HFF-Myc (cell line): ENCODE data around the gene HEATR5B.

ENCODE experiments used
- DNase-seq: peaks from one replicate; pipeline ENCODE4 v3.0.0-alpha.2; 2011; ENCODE audit warnings: low read depth; ENCODE audit errors: extremely low read depth
- H3K4me3 ChIP-seq: replicated peaks from 2 replicates; pipeline ENCODE4 v1.5.1; 2011; ENCODE audit warnings: low read depth, mild to moderate bottlenecking, control low read depth, low read length
- TF ChIP-seq, protein P1 (sequence below): IDR thresholded peaks from 2 replicates; pipeline ENCODE4 v1.5.1; 2012; ENCODE audit warnings: mild to moderate bottlenecking, low read depth, low read length, control low read depth; ENCODE audit errors: missing control alignments

Gene HEATR5B

DNA sequence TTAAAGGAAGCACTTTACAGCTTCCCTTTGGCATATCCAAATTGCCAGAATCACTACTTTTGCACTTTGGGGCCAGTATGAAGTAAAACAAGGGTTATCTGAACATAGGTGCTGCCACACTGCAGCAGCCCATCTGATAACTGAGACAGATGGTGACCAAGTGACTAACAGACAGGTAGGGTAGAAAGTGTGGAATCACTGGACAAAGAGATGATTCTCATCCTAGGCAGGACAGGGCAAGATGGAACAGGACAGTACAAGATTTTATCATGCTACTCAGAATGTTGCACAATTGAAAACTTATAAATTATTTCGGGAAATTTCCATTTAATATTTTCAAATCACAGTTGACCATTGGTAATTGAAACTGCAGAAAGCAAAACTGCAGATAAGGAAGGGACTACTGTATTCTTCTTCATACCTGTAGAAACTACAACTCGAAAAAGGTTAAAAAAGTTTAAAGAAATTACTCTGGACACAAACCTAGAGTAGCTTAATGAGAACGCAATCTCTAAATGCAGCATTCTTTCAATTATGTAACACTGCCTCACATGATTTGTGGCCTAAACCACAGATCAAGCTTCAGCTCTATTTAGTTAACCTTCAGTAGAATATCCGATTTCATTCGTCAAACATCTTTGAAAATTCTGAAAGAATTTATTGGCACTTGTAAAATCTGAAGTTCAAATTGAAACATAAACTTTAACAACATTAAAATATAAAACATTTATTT lies 31.4 kb downstream of the HEATR5B start:
- TF ChIP-seq, protein P1, sequence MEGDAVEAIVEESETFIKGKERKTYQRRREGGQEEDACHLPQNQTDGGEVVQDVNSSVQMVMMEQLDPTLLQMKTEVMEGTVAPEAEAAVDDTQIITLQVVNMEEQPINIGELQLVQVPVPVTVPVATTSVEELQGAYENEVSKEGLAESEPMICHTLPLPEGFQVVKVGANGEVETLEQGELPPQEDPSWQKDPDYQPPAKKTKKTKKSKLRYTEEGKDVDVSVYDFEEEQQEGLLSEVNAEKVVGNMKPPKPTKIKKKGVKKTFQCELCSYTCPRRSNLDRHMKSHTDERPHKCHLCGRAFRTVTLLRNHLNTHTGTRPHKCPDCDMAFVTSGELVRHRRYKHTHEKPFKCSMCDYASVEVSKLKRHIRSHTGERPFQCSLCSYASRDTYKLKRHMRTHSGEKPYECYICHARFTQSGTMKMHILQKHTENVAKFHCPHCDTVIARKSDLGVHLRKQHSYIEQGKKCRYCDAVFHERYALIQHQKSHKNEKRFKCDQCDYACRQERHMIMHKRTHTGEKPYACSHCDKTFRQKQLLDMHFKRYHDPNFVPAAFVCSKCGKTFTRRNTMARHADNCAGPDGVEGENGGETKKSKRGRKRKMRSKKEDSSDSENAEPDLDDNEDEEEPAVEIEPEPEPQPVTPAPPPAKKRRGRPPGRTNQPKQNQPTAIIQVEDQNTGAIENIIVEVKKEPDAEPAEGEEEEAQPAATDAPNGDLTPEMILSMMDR = no peak
- H3K4me3 ChIP-seq = no peak overlapping the region
- DNase-seq = no peak

DNA sequence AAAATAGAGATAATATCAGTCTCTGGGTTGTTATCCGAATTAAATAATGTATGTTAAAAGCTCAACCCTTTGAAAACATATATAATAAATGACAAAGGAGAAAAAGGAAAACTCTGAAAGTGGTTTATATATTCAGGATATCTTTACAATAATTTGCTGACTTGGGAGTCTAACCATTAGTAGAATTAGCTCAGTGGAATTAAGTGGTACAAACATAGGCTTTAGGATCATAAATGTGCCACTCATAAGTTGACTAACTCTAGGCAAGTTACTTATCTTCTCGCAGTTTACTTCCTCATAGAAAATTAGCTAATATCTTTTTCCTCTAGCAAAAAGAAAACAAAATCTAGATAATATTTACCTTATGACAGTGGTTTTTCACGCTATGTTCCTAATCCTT lies 44.6 kb downstream of the HEATR5B start:
- no peak overlapping the region for H3K4me3 ChIP-seq
- TF ChIP-seq, protein P1 = no peak
- no peak for DNase-seq

DNA sequence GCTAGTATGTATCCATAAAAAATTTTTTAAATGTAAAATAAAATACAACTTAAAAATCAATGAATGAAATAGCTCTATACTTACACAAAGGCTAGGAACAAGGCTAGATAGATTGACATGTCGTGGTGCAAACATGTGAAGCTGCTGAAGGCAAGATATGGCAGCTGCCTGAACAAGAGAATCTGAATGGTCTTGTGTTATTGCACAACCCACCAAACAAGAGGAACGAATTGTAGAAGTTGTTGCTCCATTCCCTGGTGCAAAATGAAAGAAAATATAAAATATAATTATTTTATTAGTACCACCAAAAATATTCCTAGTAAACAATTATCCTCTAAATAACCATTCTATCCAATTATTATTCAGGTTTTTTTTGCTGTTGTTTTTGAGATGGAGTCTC lies 46.4 kb downstream of the HEATR5B start:
- no peak overlapping the region for H3K4me3 ChIP-seq
- TF ChIP-seq, protein P1 = no peak
- DNase-seq = no peak

DNA sequence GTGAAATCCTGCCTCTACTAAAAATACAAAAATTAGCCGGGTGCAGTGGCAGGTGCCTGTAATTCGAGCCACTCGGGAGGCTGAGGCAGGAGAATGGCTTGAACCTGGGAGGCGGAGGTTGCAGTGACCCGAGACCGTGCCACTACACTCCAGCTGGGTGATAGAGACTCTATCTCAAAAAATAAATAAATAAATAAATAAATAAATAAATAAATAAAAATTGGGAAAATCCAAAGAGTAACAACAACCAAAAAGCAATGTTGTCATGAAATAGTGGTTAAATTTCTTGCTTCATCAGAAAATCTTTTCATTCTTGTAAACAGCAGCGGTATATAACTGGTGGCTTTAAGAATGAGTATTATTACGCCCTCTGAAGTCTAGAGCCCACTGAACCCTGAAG lies 54.4 kb downstream of the HEATR5B start:
- no peak for DNase-seq
- no peak overlapping the region for H3K4me3 ChIP-seq
- TF ChIP-seq, protein P1 = no peak

DNA sequence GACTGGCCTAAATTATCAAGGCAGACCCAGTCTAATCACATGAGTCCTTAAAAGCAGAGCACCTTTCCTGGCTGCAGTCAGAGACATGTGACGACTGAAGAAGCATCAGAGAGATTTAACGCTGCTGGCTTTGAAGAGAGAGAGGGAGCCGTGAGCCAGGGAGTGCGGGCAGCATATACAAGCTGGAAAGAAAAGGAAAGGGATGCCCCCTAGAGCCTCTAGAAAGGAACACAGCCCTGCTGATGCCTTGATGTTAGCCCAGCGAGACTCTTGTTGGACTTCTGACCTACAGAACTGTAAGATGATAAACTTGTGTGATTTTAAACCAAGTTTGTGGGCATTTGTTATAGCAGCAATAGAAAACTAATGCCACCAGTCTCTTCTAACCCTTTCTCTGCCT lies 58.1 kb downstream of the HEATR5B start:
- H3K4me3 ChIP-seq = no peak overlapping the region
- peak; percentile 4 for DNase-seq
- TF ChIP-seq, protein P1 = peak; percentile 22

DNA sequence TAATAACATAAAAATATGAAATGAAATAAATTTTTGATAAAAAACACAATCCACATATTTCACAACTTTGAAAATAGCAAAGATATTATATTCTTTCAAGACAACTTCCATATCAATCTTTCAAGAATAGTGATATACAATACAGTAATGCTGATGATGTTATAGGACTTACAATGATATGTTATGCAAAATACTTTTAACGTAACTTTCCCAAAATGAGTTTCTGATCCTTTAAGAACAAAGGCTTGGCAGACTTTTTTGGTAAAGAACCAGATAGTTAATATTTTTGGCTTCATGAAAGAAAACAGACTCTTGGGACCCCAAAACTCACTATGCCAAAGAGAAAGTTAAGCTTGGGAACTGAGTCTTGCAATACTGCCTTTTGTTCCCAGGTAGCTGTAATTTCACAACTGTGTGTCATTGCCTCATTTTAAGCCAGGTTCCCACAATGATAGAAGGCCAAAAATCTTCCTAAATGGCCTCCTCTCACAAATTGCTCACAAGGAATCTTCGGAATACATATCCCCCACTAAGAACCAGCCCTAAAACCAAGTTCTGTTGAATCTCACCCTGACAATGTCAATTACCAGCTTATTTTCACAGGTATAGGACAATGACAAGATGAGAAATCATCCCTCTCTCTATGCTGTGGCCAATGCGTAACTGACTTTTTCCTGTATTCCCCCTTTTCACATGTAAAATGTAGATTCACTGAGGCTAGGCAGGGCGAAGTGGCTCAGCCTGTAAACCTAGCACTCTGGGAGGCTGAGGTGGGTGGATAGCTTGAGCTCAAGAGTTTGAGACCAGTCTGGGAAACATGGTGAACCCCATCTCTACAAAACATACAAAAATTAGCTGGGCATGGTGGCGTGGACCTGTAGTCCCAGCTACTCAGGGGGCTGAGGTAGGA lies 63.0 kb downstream of the HEATR5B start:
- no peak for DNase-seq
- TF ChIP-seq, protein P1 = no peak
- no peak overlapping the region for H3K4me3 ChIP-seq
